Progenitor cell of endocrine pancreas (in vitro differentiated cells): ENCODE results near the gene FBXO48. TPM values are rescaled to one million over a fixed set of nuclear protein-coding genes. Genes with fewer than 3 reads are reported as not detected.

Experiments used
- DNase-seq: peaks from one replicate; pipeline ENCODE4 v3.0.0; 2021; ENCODE audit warnings: low spot score; ENCODE audit not compliant: unreplicated experiment
- H3K27ac Mint-ChIP-seq: 2 replicates; pipeline ENCODE4 v1.8.0; 2021; ENCODE audit warnings: mild to moderate bottlenecking, moderate library complexity, mixed read lengths
- H3K27me3 Mint-ChIP-seq: 2 replicates; pipeline ENCODE4 v1.8.0; 2021; ENCODE audit warnings: mixed read lengths
- H3K36me3 Mint-ChIP-seq: 2 replicates; pipeline ENCODE4 v1.8.0; 2022; ENCODE audit warnings: mixed read lengths; ENCODE audit not compliant: insufficient read depth
- H3K4me1 Mint-ChIP-seq: 2 replicates; pipeline ENCODE4 v1.8.0; 2021; ENCODE audit warnings: low read depth, mixed read lengths
- H3K4me3 Mint-ChIP-seq: 2 replicates; pipeline ENCODE4 v1.8.0; 2021; ENCODE audit warnings: low read depth, mild to moderate bottlenecking, moderate library complexity, mixed read lengths
- H3K9me3 Mint-ChIP-seq: 2 replicates; pipeline ENCODE4 v1.8.0; 2021; ENCODE audit warnings: low read depth, mixed read lengths
- CTCF ChIP-seq: fragments of 200-600 bp; sonication (generic); IDR thresholded peaks from one replicate; pipeline ENCODE4 v1.5.0; 2021; ENCODE audit warnings: antibody characterized with exemption, mild to moderate bottlenecking; ENCODE audit not compliant: unreplicated experiment
- total RNA-seq: library from RNA; stranded (reverse); gene quantifications from 2 replicates; pipeline ENCODE4 v1.2.1, GENCODE V29; 2021

Gene FBXO48
- total RNA-seq, 1 donor from 2014 or later: 1.5 TPM

GRCh38 chr2:68482296-68482820, 15.3 kb upstream of the FBXO48 start:
- H3K4me1 Mint-ChIP-seq: peaks cover 7% of the 10 kb centered on the region
- no peak overlapping the region for H3K4me3 Mint-ChIP-seq
- peak overlapping the region; percentile 71 for H3K27ac Mint-ChIP-seq
- TF ChIP-seq CTCF: no peak
- H3K27me3 Mint-ChIP-seq: no peaks in the 10 kb centered on the region
- H3K9me3 Mint-ChIP-seq: peaks cover 7% of the 10 kb centered on the region
- H3K36me3 Mint-ChIP-seq: peaks cover 5% of the 10 kb centered on the region
- DNase-seq: no peak

GRCh38 chr2:68478688-68479087, 11.6 kb upstream of the FBXO48 start:
- peaks cover 7% of the 10 kb centered on the region for H3K9me3 Mint-ChIP-seq
- no peak overlapping the region for H3K4me3 Mint-ChIP-seq
- H3K27me3 Mint-ChIP-seq: no peaks in the 10 kb centered on the region
- H3K4me1 Mint-ChIP-seq: peaks cover 7% of the 10 kb centered on the region
- H3K27ac Mint-ChIP-seq: no peak overlapping the region
- TF ChIP-seq CTCF: no peak
- H3K36me3 Mint-ChIP-seq: peaks cover 5% of the 10 kb centered on the region
- no peak for DNase-seq

GRCh38 chr2:68476454-68476853, 9.4 kb upstream of the FBXO48 start:
- DNase-seq: no peak
- Mint-ChIP-seq H3K9me3 (peaks cover 7% of the 10 kb centered on the region), H3K27me3 (no peaks in the 10 kb centered on the region), H3K36me3 (peaks cover 5% of the 10 kb centered on the region), H3K27ac (no peak overlapping the region), H3K4me3 (no peak overlapping the region), H3K4me1 (peaks cover 12% of the 10 kb centered on the region)
- TF ChIP-seq CTCF: no peak

- Mint-ChIP-seq H3K9me3 (peaks cover 7% of the 10 kb centered on the region), H3K36me3 (peaks cover 5% of the 10 kb centered on the region), H3K27me3 (no peaks in the 10 kb centered on the region), H3K4me3 (no peak overlapping the region), H3K27ac (no peak overlapping the region), H3K4me1 (peaks cover 12% of the 10 kb centered on the region)
- no peak for DNase-seq
- no peak for TF ChIP-seq CTCF
Measured at GRCh38 chr2:68475576-68475975, 8.5 kb upstream of the FBXO48 start.

GRCh38 chr2:68475110-68475509, 8.0 kb upstream of the FBXO48 start:
- H3K27me3 Mint-ChIP-seq: no peaks in the 10 kb centered on the region
- H3K36me3 Mint-ChIP-seq: peaks cover 5% of the 10 kb centered on the region
- H3K9me3 Mint-ChIP-seq: peaks cover 7% of the 10 kb centered on the region
- no peak overlapping the region for H3K4me3 Mint-ChIP-seq
- H3K27ac Mint-ChIP-seq: no peak overlapping the region
- DNase-seq: no peak
- TF ChIP-seq CTCF: no peak
- H3K4me1 Mint-ChIP-seq: peaks cover 13% of the 10 kb centered on the region
